Cortex of kidney (tissue), 1 donor: ENCODE measurements around the gene CYP51A1.
A peak's percentile ranks its signal among the peaks of the same experiment; 100 is the strongest.
"Not testable (repeated sequence)": the region's sequence is repeated elsewhere in the genome, so short reads cannot be mapped to it uniquely, and the experiment has no call there.

Source experiments
- DNase-seq: peaks from one replicate; lab custom pipeline; 2025; lab: John Stamatoyannopoulos, UW

The CYP51A1 gene

GRCh38 chr7:92134271-92135051 is at the start of gene CYP51A1:
Gene CYP51A1, minus strand, starts transcription at chr7:92134477. Its CDS starts 113 bp downstream, at chr7:92134364.
- DNase-seq = peak; percentile 92

DNA sequence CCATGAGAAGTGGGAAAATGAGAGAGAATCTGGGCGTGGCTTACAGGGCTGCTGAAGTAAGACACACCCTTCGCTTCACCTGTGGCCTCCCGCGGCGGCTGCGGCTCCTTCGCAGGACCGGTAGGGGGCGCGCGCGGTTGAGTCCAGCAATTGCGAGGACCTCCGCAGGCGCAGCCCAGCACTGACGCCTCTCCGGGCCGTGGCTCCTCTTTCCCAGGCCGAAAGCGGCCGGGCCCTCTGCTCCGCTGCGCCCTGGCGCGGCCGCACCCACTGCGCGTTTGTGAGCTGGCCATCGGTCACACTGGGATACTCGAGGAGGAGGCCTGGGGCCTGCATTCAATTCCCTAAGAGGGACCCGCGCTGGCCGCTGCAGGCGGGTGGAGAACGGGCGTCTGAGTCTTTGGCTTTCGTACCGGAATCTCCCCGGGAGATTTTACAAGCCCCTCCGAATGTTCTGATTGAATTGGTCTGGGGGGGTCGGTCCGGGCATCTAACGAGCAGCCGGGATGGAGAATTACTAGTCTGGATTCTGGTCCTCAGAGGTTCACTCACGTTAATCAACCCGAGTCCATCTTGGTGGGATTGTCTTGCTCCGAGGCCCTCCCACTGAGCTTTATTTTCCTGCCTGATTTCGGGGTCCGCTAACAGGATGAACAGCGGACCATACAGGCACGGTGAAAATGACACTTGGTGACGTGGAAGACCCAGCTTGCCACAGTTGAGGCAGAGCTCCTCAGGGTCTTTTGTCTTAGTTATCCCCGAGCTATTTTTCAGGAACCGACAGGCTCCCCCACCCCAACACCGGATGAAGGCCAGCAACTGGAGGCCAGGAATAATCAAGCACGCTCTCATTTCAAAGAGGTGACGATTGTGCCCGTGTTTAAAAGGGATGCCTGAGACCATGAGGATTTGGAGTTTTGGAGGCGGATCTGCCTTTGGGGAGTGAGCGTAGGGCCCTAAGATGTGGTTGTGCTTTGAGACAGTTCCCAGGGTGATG is 44.9 kb upstream of the CYP51A1 start, which contains the start of gene LRRD1:
Gene LRRD1 (minus strand): TSS at position 215 of the 997 bp plus-strand sequence. CDS start 13,940 bp downstream, outside the sequence.
- DNase-seq = peak; percentile 25

GRCh38 chr7:92177362-92177761 is 43.1 kb upstream of the CYP51A1 start:
- no peak for DNase-seq

- not testable (repeated sequence) for DNase-seq
Observed at GRCh38 chr7:92169529-92169928, 35.3 kb upstream of the CYP51A1 start.

GRCh38 chr7:92161271-92161670 is 27.0 kb upstream of the CYP51A1 start:
- DNase-seq = no peak

DNA sequence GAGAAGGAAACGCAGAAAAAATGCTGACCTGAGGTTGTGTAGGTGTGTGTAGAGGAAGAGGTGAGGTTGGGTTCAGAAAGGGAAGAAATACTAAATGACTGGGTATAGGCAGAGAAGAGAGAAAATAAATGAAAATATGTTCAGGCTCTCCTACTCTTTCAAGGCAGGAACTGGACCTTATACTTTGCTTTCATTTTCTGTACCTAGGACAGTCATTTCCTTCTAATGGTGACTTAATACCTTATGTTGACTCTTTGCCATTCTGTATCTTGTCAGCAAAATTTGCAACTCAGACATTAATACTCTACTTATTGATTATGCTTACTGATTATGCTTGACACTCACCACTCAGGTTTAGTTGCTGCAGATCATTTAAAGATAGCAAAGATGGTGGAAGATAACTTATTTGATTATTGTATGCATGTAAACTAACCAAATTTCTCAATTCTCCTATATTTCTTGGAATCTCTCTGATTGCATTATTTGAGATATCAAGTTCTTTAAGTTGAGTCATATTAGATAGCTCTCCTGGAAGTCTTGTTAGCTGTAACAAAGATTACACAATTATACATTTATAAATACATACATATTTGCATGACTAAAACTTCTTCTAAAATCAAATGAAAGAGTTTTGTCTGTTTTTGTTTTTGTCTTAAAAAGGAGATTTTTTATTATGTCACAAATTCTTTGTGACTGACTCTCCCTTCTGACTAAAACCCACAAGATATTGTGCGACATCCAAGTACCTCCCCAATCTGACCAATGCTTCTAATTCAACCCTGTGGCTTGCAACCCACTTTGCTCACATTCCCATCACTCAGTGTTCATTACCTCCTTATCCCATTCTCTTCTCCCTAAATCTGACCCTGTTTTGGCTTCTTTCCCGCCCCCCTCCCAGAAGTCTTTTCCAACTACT is 24.6 kb upstream of the CYP51A1 start:
- DNase-seq = no peak

GRCh38 chr7:92156990-92157389 is 22.7 kb upstream of the CYP51A1 start:
- no peak for DNase-seq

DNA sequence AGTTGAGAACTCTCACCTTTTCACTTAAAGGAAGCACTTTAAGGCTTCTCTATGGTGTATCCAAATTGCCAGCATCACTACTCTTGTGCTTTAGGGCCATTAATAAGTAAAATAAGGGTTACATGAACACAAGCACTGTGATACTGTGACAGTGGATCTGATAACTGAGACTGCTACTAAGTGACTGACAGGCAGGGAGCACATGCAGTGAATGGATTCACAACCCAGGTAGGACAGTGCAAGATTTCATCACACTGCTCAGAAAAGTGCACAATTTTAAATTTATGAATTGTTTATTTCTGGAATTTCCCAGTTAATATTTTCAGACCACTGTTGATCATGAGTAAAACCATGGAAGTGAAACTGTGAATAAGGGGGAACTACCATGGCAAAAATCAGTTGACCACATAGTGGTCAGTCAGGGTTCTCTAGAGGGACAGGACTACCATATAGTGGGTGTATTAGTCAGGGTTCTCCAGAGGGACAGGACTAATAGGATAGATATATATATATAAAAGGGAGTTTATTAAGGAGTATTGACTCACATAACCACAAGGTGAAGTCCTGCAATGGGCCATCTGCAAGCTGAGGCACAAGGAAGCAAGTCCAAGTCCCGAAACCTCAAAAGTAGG is 20.9 kb upstream of the CYP51A1 start:
- no peak for DNase-seq

GRCh38 chr7:92150450-92151017 is 16.3 kb upstream of the CYP51A1 start:
- DNase-seq = no peak

DNA sequence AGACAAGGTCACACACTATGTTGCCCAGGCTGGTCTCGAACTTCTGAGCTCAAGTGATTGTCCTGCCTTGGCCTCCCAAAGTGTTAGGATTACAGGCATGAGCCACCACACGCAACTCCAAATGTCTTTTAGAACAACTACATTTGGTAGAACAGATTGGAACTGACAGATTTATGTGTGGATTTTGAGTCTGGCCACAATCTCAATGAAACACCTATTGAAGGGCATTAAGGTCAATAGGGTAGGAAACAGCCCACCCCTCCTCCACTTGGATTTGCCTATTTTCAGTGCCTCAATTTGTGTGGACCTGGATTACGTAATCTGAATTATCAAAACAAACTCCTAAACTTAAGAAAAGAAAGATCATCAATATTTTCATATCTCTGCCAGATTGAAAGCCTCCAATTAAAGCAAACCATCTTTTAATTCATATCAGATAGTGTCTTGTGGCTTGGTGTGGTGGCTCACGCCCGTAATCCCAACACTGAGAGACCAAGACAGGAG is 15.5 kb upstream of the CYP51A1 start:
- DNase-seq = no peak

DNA sequence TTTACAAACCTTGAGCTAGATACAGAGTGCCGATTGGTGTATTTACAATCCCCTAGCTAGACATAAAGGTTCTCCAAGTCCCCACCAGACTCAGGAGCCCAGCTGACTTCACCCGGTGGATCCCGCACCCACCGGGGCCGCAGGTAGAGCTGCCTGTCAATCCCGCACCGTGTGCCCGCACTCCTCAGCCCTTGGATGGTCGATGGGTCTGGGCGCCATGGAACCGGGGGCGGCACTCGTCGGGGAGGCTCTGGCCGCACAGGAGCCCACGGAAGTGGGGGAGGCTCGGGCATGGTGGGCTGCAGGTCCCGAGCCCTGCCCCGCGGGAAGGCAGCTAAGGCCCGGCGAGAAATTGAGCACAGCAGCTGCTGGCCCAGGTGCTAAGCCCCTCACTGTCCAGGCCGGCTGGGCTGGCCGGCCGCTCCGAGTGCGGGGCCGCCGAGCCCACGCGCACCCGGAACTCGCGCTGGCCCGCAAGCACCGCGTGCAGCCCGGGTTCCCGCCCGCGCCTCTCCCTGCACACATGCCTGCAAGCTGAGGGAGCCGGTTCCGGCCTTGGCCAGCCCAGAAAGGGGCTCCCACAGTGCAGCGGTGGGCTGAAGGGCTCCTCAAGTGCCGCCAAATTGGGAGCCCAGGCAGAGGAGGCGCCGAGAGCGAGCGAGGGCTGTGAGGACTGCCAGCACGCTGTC is 9.1 kb upstream of the CYP51A1 start:
- DNase-seq = not testable (repeated sequence)

DNA sequence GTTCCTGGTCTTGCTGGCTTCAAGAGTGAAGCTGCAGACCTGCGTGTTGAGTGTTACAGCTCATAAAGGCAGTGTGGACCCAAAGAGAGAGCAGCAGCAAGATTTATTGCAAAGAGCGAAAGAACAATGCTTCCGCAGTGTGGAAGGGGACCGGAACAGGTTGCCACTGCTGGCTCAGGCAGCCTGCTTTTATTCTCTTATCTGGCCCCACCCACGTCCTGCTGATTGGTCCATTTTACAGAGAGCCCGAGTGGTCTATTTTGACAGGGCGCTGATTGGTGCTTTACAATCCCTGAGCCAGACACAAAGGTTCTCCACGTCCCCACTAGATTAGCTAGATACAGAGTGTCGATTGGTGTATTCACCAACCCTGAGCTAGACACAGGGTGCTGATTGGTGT is 8.5 kb upstream of the CYP51A1 start:
- not testable (repeated sequence) for DNase-seq

- DNase-seq = no peak
Observed at GRCh38 chr7:92141161-92141560, 6.9 kb upstream of the CYP51A1 start.

DNA sequence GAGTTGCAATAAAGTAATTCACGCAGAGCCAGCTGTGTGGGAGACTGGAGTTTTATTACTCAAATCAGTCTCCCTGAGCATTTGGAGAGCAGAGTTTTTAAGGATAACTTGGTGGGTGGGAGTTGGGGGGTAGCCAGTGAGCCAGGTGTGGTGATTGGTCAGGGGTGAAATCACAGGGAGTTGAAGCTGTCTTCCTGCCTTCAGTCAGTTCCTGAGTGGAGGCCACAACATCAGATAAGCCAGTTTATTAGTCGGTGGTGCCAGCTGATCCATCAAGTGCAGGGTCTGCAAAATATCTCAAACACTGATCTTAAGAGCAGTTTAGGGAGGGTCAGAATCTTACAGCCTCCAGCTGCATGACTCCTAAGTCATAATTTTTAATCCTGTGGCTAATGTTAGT is 3.3 kb upstream of the CYP51A1 start:
- no peak for DNase-seq

- DNase-seq = no peak
Observed at GRCh38 chr7:92135052-92135889, 994 bp upstream of the CYP51A1 start.

DNA sequence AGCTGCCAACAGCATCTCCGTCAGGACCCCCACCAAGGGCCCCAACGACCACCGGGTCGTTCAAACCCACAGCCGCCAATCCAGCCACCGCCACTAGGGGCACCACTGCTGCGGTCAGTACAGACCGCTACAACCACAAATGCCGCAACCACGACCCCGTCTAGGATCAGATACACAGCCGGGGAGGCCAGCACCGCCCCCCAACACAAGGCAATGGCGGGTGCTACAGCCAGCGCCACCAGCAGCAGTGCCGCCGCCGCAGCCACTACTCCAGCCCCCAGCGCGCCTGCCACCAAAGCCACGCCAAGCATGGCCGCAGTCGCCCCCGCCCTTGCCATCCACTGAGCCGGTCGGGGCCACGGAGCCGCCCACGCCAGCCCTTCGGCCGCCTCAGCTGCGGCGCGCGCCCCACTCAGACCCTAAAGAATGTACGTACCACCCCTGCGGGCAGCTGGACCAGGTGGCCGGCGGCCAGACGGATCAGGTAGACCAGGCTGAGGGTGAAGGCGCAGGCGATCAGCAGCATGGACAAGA is 473 bp downstream of the CYP51A1 start:
- DNase-seq = no peak

DNA sequence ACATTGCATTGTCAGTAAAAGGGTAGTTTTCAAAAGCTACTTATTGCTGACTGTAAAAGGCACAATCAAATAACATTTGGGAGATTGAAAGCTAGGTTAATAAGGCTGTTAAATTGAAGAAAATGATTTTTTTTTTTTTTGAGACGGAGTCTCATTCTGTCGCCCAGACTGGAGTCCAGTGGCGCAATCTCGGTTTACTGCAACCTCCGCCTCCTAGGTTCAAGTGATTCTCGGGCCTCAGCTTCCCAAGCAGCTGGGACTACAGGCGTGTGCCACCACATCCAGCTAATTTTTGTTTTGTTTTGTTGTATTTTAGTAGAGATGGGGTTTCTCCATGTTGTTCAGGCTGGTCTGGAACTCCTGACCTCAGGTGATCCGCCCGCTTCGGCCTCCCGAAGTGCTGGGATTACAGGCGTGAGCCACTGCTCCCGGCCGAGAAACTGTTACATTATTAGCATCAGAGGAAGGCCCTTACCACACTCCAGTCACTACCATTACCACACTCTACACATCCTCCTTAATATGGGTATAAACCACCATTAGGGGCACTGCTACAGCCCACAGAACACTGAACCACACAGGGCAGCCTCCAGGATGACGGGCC is 1.0 kb downstream of the CYP51A1 start:
- no peak for DNase-seq

GRCh38 chr7:92131764-92132330 is 2.4 kb downstream of the CYP51A1 start:
- DNase-seq = no peak
